ENCODE data around the gene PELI1.
A peak's percentile ranks its signal among the peaks of the same experiment; 100 is the strongest.
"Not testable (repeated sequence)": the region's sequence is repeated elsewhere in the genome, so short reads cannot be mapped to it uniquely, and the experiment has no call there.

PELI1 gene

DNA sequence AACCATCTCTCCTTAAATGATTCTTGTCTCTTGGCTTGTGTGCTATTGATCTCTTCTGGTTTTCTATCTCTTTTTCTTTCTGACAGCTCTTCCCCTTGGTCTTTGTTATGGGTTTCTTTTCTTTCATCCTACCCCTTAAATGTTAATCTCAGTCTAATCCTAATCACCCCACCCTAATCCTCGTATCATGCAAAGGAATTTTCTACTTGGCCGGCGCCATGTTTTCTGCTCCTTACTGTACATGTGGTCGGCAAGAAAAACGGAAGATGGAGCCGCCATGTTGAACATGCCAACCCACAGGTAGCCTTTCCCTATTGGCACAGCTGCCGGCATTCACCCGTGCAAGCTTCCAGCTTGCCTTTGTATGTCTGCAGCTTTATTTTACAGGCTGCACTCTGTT, 63.2 kb downstream of the PELI1 start:
- ATAC-seq = no peak

DNA sequence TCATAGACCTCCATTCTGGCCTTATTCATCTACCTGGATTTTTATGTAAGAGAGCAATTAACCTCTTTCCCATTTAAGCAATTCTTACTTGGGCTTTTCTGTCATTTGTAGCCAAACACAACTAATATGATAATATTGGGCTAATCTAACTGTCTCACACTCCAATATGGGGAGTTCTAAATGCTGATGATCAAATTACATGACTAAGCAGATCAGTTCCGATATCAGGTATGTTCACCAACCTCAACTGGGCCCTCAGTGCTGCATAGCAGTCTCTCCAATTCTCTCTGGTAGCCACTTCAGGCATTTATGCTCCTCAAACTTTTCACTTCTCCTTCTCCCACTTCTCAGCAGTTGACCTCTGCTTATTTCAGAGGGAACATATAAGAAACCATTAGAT, 64.0 kb downstream of the PELI1 start:
- no peak for ATAC-seq

DNA sequence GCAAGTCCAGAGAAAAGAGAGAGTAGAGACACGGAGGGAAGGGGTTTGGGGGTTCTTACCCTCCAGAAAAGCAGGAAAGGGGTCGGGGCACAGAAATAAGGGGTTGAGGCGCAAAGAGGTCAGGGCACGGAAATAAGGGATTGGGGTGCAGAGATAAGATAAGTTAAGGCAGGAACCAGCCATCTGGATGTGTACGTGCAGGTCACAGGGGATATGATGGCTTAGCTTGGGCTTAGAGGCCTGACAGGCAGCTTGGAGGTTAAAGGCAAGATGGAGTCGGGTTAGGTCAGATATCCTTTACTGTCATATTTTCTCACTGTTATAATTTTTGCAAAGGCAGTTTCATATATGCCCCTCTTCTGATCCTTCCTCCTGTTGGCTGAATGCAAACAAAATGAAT, 64.5 kb downstream of the PELI1 start:
- ATAC-seq = not testable (repeated sequence)

DNA sequence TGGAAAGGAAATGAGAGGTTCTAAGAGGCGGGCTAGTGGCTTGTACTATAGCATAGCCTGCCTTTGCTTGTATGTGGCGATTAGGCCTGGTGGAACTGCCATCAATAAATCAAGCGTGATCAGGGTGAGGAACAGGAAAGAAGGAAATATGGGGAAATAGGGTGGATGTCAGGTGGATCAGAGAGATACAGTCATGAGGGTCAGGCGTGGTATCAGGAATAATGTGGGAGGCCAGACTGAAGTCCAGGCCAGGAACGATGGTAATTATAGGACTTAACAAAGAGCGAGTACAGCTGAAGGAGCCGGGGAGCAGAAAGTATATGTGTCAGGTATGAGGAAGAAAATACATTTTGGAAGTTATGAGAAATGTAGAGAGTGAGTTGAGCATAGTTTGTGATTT, 67.4 kb downstream of the PELI1 start:
- not testable (repeated sequence) for ATAC-seq

DNA sequence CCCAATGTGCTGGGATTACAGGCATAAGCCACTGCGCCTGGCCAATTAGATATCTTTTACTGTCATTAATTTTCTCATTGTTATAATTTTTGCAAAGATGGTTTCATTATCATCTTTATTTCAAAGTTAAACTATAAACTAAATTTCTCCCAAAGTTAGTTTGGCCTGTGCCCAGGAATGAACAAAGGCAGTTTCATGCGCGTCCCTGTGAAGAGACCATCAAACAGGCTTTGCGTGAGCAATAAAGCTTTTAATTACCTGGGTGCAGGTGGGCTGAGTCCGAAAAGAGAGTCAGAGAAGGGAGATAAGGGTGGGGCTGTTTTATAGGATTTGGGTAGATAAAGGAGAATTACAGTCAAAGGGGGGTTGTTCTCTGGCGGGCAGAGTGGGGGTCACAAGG, 69.6 kb downstream of the PELI1 start:
- not testable (repeated sequence) for ATAC-seq

DNA sequence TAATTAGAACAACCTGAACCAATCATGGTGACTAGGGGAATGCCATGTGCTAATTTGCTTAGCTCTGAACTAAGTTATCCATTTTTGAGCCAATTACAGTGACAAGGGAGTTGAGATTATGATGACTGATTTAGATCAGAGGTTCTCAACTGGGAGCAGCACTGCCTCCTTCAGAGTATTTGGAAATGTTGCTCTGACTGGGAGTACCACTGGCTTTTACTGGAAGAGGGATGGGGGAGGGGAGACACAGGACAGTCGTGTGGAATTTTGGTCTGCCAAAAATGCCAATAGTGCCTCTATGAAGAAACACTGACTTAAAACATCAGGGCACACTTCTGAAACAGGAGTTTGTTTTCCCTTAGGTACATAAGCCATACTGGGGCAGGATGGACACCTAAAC, 76.9 kb downstream of the PELI1 start:
- no peak for ATAC-seq

DNA sequence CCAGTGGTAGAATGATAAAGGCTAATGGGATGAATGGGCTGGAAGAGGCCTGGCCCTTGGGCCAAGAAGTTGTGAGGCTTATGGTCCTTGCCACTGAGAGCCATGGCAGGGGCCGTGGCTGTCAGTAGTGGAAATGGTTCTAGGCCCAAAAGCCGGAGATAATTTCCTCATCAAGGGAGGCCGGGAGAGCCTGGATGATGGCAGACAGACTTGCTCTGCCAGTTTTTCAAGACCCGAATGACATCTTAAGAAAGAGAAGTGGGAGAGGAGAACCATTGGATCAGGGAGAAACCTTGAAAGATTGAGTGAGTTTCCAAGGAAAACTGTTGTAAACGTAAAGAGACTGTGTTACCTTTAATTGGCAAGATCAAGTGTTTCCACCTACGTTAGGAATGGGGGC, 78.7 kb downstream of the PELI1 start:
- no peak for ATAC-seq

DNA sequence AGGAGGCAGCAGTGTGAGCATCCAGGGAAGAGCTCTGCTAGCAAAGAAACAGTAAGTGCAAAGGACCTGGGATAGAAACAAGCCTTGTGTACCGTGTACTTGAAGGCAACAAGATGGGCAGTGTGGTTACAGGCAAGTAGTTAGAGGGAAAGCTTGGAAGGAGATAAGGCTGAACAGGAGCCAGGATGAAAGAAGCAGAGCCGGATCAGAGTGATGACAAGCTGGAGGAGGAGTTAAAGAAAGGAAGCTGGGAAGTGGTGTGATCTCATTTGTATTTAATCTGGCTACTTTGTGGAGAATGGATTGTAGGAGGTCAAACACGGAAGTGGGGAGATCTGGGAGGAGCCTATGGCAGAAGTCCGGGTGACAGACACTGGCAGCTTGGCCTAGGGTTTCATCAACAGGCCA, 80.3 kb downstream of the PELI1 start:
- ATAC-seq = no peak

DNA sequence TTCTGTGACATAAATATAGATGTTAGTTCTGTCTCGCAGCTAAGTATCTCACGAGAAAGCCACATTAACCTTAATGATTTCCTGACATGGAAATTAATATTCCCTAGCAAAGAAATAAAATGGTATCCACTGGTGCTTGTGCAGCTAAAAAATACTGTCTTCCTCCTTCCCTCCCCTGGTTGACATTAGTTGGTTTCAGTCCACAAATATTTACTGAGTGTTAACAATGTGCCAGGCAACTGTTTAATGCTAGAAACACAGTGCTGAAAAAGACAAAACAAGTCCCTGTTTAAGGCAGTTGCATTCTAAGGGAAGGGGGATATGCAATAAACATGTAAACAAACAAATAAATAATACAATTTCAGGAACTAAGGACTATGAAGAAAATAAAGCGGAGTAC, 80.8 kb downstream of the PELI1 start:
- no peak for ATAC-seq

DNA sequence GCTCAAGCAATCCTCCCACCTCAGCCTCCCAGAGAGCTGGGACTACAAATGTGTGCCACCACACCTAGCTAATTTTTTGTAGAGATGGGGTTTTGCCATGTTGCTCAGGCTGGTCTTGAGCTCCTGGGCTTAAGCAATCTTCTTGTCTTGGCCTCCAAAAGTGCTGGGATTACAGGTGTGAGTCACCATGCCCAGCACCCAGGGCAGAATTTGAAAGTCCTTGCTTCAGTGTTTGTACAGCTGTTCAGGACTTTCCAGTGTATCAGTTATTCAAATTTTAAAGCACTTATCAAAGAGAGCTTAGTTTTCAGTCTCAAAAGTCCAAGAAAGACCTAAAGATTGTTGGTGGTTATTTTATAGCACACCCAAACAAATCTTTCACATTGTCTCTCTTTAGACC, 81.4 kb downstream of the PELI1 start:
- ATAC-seq = no peak

DNA sequence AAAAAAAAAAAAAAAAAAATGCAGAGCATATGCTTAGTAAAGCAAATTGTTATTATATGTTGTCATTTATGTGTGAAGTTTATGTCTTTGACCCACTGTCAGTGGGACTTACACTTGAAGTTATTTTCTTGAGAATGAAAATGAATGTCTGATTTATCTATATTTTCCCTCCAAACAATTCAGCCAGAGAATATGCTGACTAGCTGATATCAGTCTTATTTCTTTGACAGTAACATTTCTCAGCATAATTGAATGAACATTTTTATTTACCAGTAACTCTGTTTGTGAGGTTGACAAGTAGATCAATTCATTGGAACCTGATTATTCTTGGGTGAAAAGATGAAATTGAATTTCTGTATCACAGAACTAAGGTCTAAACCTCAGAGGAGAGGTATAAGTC, 85.0 kb downstream of the PELI1 start:
- ATAC-seq = no peak

DNA sequence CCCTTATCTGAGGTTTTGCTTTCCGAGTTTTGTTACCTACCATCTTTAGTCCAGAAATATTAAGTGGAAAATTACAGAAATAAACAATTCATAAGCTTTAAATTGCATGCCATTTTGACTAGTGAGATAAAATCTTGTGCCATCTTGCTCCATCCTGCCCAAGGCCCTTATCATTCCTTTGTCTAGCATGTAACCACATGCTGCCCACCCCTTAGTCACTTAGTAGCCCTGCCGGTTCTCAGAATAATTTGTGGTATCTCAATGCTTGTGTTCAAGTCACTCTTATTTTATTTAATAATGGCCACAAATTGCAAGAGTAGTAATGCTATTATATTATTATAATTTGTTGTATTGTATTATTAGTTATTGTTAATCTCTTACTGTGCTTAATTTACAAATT, 88.2 kb downstream of the PELI1 start:
- no peak for ATAC-seq

DNA sequence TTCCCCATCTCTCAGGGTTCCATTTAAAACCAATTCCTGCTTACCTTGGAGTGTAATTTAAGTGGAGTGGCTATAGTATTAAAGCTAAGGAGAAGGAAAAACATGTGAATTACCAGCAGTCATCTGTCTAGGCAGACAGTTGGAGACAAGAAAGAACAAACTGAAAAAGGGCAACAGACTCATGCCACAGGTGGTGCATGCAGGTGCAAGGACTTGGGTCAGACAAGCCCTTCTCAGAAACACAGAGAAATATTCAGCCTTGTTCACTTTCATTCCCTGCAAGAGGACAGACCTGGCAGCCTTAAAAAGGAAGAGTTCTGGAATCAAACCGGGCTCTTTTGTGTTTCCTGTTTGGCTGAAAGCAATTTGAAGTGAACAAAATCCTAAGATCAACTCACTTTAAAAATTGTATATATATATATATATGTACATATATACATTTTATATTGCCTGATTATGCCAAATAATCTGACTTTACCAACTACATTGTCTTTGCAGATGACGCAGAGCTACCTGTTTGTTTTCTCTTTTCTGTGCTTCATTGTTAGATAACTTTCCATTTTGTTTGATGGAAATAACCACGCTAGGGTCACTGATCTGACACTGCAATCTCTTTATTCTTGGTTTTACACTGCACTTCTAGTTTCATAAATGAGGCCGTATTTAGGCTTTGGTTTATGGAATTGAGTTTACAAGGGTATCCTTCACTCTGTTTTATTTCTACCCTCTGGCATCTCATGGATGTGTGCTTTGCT, 89.9 kb downstream of the PELI1 start:
- ATAC-seq = peak in 1 of 2 donors; percentile 40

DNA sequence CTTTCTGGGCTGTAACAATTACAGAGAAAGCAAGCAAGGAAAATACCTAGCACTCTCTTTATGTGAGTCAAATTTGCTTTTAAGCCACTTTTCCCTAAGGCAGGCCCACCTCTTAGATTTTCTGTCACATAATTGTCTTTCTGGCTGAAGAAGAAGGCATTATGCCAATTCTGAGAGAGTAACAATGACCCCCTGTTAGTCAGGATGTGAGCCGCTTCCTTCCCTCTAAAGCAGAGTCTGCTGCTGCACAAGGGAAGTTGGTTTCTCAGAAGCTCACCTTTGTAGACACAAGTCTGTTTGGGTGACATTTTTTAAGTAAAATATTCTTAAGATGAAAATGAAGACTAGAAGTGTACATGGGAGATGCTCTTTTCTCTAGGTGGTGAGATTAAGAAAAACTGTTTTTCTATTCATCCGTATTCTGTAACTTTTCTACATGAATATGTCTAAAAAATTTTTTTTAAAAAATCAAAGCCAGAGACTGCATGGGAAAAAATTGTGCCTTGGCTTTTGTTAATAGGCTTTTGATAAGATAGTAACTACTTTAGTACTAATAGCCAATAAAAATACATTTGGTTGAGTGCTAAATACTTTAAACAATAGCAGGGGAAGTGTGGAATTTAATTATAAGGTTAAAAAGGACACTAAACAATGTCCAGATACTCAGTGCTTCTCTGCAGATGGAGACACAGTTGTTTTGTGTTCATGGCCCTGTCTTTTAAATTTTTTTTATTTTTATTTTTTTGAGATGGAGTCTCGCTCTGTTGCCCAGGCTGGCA, 91.6 kb downstream of the PELI1 start:
- no peak for ATAC-seq

DNA sequence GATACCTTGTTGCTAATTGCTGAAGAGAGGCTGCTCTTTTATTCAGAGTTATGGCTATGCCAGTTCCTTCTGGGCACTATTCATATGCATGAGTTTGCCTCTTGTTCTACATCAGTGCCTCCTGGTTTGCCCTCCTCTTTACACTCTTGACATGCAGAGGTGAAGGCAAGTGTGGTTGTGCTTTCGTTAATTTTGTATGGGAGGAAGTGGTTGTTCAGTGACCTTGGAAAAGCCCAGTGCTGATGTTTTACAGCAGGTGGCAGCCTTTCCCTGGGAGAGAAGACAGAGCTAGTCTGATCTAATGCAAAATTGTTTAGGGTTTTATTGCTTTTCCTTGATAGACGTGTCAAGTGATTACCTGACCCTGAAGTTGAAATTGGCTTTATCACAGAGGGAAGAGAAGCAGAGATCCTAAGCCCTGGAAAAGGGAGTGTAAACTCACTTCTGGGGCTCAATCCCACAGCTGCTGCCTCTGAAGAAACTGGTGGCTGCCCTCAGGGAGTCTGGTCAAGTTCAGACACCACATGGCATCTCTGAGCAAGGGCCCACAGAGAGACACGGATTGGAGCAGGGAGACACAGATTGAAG, 94.5 kb downstream of the PELI1 start:
- peak; percentile 87 to 89 for ATAC-seq

DNA sequence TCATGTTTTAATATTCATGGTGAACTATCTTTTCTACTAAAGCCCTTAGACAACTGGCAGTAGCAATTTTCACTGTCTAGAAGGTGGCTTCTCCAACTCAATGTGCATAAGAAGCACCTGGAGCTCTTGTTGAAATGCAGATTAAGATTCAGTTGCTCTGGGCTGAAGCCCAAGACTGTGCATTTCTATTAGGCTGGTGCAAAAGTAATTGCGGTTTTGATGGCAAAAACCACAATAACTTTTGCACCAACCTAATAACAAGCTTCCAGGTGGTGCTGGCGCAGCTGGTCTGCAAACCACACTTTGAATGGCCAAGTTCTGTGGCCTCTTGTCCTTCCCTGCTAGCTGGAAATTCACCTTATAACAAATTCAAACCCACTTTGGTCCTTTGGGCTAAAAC, 98.3 kb downstream of the PELI1 start:
- no peak for ATAC-seq

Measured in activated CD4-positive, CD25-positive, alpha-beta regulatory T cell treated with anti-CD3 and anti-CD28 coated beads, Interleukin-2, amount 50 U/mL, for 24 hours (primary cell).